AG04450 (cell line): Measurements from ENCODE around the gene HCLS1. TPM values are rescaled to one million over a fixed set of nuclear protein-coding genes. Genes with fewer than 3 reads are reported as not detected.

Source experiments
- CTCF ChIA-PET: fragments of 300-600, 350-600 bp; formaldehyde crosslinking; extraction: SDS; loops from one replicate; lab custom pipeline; 2022; ENCODE audit warnings: antibody characterized with exemption, inconsistent platforms; lab: Charles Lee
- POLR2A ChIA-PET: fragments of 350-600 bp; formaldehyde crosslinking; extraction: SDS; loops from one replicate; lab custom pipeline; 2021; ENCODE audit warnings: antibody characterized with exemption, inconsistent platforms; lab: Yijun Ruan, JAX
- DNase-seq: peaks from one replicate; pipeline ENCODE4 v3.0.0-alpha.2; 2011; ENCODE audit warnings: low read depth, low spot score
- H3K27ac ChIP-seq: one replicate; pipeline ENCODE4 v1.5.1; 2012; ENCODE audit warnings: low read depth, low read length, control low read depth
- H3K27me3 ChIP-seq: one replicate; pipeline ENCODE4 v1.6.0; 2012; ENCODE audit warnings: low read length; ENCODE audit not compliant: control insufficient read depth, insufficient read depth
- H3K4me3 ChIP-seq: 2 replicates; pipeline ENCODE4 v1.5.1; 2011; ENCODE audit warnings: mild to moderate bottlenecking, low read depth, low read length, control low read depth
- H3K9me3 ChIP-seq: 2 replicates; pipeline ENCODE4 v1.5.1; 2012; ENCODE audit warnings: low read length; ENCODE audit not compliant: control insufficient read depth, insufficient read depth
- polyA plus RNA-seq: library from polyadenylated mRNA; depleted of rRNA; stranded (reverse); fragments of >200 nt; gene quantifications from 2 replicates; pipeline ENCODE4 v1.2.3, GENCODE V29; 2011
- TF ChIP-seq, protein P1 (sequence below): IDR thresholded peaks from 2 replicates; pipeline ENCODE4 v1.5.1; 2011; ENCODE audit warnings: low read depth, low read length, control low read depth, inconsistent platforms

The HCLS1 gene
- polyA plus RNA-seq, 1 experiment: 0.51 TPM

DNA sequence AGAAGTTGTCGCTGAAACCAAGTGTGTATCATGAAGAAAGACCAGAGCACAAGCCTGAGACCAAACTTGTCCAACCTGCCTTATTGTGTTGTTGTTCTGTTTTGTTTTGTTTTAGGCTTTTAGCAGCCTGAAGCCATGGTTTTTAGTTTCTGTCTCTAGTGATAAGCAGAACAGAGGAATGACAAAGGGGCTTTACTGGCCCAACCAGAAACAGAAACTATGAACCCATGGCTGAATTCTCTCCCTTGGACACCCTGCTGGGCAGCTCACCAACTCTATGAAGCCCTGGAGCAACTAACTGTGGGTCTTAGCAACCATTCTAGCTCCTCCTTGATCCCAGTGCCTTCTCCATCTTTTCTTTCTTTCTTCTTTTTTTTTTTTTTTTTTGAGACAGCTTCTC, 30.3 kb downstream of the HCLS1 start:
- Histone ChIP-seq H3K4me3 (no peak overlapping the region), H3K27me3 (no peaks in the 10 kb centered on the region), H3K9me3 (no peaks in the 10 kb centered on the region), H3K27ac (no peak overlapping the region)
- ChIA-PET CTCF (no interaction called here), POLR2A (no interaction called here)
- TF ChIP-seq, protein P1, sequence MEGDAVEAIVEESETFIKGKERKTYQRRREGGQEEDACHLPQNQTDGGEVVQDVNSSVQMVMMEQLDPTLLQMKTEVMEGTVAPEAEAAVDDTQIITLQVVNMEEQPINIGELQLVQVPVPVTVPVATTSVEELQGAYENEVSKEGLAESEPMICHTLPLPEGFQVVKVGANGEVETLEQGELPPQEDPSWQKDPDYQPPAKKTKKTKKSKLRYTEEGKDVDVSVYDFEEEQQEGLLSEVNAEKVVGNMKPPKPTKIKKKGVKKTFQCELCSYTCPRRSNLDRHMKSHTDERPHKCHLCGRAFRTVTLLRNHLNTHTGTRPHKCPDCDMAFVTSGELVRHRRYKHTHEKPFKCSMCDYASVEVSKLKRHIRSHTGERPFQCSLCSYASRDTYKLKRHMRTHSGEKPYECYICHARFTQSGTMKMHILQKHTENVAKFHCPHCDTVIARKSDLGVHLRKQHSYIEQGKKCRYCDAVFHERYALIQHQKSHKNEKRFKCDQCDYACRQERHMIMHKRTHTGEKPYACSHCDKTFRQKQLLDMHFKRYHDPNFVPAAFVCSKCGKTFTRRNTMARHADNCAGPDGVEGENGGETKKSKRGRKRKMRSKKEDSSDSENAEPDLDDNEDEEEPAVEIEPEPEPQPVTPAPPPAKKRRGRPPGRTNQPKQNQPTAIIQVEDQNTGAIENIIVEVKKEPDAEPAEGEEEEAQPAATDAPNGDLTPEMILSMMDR: no peak
- no peak for DNase-seq

DNA sequence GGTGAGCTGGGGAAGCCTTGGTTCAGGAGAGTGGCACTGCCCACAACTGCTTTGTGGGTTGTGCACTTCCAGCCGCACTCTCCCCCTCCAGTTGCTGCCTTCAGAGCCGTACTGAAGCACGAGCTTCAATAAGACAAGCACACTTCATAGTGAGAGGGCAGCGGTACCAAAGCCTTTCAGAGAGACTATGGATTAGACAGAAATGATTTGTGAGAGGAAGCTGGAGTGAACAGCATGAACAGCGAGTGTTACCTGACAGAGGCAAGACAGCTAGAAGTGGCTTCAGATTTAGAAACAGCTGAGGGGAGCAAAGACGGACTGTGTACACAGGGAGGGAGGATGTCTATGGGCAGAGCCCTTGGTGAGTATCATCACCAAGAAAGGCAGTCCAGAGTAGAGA, 31.1 kb downstream of the HCLS1 start:
- DNase-seq: no peak
- Histone ChIP-seq H3K27me3 (no peaks in the 10 kb centered on the region), H3K27ac (no peak overlapping the region), H3K4me3 (no peak overlapping the region), H3K9me3 (no peaks in the 10 kb centered on the region)
- ChIA-PET CTCF (no interaction called here), POLR2A (no interaction called here)
- TF ChIP-seq, protein P1: no peak

DNA sequence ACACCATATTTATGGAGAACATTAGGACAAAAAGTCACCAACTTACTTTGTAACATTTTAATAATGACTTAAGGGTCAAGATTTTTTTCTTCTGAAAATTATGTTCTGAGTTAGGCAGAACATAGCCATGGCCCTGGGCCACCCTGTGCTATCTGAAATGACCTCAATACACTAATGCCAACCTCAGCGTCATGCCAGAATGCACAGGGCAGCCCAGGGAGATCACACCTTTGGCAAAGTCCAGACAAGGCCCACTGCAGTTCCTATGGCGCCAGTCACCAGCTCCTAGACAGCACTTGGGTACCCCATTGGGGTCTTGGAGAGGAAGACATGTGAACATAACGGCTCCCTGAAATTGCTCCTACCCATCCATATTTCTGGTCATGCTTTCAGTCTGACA, 33.1 kb downstream of the HCLS1 start:
- Histone ChIP-seq H3K9me3 (no peaks in the 10 kb centered on the region), H3K4me3 (no peak overlapping the region), H3K27ac (no peak overlapping the region), H3K27me3 (no peaks in the 10 kb centered on the region)
- CTCF ChIA-PET: no interaction called here
- POLR2A ChIA-PET: no interaction called here
- DNase-seq: no peak
- TF ChIP-seq, protein P1: no peak

DNA sequence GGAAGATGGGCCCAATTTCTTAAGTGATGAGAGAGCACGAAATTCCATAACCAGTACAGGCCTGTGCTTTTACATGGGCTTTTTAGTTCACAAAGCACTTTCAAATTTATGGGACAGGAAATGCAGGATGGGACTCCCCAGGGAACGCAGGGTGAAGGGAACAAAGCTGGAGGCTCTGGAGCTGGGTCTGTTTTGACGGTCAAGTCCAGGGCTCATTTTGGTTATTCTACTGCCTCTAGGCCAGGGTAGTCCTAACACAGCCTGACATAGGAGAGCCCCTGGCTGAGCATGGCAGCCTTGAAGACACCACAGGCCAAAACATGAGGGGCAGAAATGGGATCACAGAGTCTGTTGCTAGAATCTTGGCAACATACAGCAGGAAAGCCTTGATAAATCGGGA, 33.5 kb downstream of the HCLS1 start:
- TF ChIP-seq, protein P1: no peak
- Histone ChIP-seq H3K27ac (no peak overlapping the region), H3K4me3 (no peak overlapping the region), H3K9me3 (no peaks in the 10 kb centered on the region), H3K27me3 (no peaks in the 10 kb centered on the region)
- ChIA-PET CTCF (no interaction called here), POLR2A (no interaction called here)
- no peak for DNase-seq

DNA sequence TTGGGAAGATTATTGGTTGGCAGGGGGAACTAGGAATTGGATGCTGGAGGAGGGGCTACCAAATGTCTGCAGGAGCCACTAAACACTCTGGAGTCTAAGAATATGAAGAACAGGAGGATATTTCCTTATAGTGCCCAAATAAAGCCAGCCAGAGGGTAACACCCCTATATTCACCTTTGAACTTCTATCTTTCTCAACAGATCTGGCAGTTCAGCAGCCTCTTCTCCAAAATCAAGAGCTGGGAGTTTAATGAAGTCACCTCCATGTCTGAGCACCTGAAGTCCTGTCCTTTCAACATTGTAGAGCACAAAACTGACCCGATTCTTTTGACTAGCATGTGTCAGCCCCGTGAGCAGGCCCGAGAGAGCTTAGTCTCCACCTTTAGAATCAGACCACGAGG, 34.2 kb downstream of the HCLS1 start:
- Histone ChIP-seq H3K27me3 (no peaks in the 10 kb centered on the region), H3K27ac (no peak overlapping the region), H3K4me3 (no peak overlapping the region), H3K9me3 (no peaks in the 10 kb centered on the region; the same call in 1 of the 2 replicates)
- CTCF ChIA-PET: no interaction called here
- DNase-seq: no peak
- POLR2A ChIA-PET: no interaction called here
- TF ChIP-seq, protein P1: no peak
